Activated CD8-positive, alpha-beta memory T cell treated with anti-CD3 and anti-CD28 coated beads for 1 hour (primary cell): ENCODE results near the gene FYTTD1.

Experiments
- DNase-seq, 2 donors: peaks; one replicate each; pipeline ENCODE4 v3.0.0-alpha.2; 2020; ENCODE audit warnings: low read depth in 1 of 2; ENCODE audit errors: extremely low read depth in 1 of 2

Gene FYTTD1

DNA sequence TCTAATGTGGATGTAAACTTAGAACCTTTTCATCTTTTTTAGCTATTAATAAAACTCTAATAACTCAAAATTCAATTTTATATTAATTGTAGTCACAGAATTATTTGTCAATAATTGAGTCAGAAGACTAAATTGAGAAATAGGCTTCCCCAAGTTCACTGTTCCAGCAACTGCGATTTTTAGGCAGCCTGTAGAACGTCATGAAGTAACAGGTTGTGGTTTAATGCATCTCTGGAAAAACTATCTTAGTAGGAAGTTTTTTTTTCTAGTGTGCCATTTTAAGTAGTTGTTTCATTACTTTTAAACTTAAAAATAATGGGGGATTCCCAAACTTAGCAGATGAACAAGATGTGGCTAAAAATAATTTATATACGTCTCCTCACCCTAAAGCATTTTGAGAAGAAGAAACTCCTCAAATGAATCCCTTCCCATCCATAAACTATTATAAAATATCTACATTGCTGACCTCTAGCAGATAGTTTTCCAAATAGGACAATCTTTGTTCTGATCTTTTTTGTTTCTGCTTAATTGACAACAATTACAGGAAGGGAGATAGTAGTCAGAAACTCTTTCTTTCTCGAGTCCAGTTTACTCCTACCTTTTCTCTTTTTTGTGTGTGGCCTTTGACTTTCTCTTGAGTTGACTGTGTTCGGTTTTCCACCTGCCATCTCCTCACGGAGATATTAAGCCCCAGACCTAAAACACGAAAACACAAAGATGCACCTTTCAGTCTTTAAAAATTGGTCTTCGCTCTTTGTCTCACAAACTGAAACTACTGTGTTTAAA lies 84.4 kb downstream of the FYTTD1 start:
- no peak for DNase-seq

DNA sequence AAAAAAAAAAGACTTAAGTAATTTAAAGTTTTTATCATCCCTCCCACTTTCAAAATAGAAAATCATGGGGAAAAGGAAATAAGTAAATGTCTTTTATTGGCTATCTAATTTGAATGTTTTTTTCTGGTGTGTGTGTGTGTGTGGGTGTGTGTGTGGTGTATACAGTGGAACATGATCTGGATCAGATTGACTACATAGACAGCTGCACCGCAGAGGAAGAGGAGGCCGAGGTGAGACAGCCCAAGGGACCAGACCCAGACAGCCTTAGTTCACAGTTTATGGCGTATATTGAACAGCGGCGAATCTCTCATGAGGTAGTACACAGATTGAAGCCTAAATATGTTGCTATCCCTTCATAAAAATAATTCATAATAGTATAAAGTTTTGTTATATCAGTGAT lies 85.8 kb downstream of the FYTTD1 start:
- no peak for DNase-seq

DNA sequence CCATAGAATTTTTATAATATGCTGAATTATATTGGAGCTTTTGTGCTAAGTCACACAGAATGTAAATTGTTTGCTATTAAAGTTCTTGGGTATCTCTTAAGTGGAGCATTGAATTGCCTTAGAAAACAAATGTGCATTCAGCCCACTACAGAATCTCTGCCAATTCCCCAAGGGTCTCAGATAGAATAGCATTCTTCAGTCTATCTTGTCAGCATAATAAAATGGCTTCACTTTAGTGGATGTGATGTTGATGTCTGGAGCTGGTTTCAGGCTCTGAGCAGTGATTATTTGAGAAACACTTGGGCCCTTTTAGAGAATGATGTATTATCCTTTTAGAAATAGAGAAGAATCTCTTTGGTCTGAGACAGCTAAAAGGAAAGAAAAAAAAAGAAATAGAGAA lies 86.6 kb downstream of the FYTTD1 start:
- DNase-seq, result no peak
